Measurements from ENCODE around the gene IMP4. TPM values are rescaled to one million over a fixed set of nuclear protein-coding genes. Genes with fewer than 3 reads are reported as not detected.

Gene IMP4
- total RNA-seq, 4 donors from 2014 or later: 72.6 to 207 (median 93.3) TPM

DNA sequence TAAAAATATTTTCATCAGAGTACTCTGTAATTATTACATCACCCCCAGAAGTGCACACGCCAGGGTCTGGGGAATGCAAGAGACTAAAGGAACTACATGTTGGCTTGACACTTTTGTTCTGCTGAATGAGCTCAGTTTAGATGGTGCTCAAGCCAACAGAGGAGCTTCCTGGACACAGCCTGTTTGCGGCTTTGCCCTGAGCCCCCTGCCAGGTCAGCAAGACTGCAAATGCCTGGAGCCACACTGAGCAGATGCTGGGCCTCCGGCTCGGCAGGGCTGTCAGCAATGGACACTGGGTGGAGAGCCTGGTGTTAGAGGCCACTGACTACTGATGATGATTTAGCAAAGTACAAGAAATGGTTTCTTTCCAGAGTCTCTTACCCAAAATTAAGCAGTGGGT is 45.1 kb downstream of the IMP4 start:
- WGBS, 2 donors: 58 to 74% methylated on average over 4 of the region's 4 CpGs
- no peak for DNase-seq (ENCODE audit: low spot score in 2 of 2)
- H3K9me3 ChIP-seq: no peaks in the 10 kb centered on the region
- H3K36me3 ChIP-seq: no peaks in the 10 kb centered on the region
- H3K4me1 ChIP-seq: peaks cover 0 to 49% (median 31%) of the 10 kb centered on the region in 4 donors
- H3K27ac ChIP-seq: peak overlapping the region in 2 of 4 donors; percentile 50 to 75
- TF ChIP-seq EP300 (IDR thresholded peaks at IDR 0.05) (no peak), POLR2A (IDR thresholded peaks at IDR 0.05) (no peak)
- TF ChIP-seq, protein P1, sequence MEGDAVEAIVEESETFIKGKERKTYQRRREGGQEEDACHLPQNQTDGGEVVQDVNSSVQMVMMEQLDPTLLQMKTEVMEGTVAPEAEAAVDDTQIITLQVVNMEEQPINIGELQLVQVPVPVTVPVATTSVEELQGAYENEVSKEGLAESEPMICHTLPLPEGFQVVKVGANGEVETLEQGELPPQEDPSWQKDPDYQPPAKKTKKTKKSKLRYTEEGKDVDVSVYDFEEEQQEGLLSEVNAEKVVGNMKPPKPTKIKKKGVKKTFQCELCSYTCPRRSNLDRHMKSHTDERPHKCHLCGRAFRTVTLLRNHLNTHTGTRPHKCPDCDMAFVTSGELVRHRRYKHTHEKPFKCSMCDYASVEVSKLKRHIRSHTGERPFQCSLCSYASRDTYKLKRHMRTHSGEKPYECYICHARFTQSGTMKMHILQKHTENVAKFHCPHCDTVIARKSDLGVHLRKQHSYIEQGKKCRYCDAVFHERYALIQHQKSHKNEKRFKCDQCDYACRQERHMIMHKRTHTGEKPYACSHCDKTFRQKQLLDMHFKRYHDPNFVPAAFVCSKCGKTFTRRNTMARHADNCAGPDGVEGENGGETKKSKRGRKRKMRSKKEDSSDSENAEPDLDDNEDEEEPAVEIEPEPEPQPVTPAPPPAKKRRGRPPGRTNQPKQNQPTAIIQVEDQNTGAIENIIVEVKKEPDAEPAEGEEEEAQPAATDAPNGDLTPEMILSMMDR (IDR thresholded peaks at IDR 0.05): no peak
- H3K4me3 ChIP-seq: no peak overlapping the region
- H3K27me3 ChIP-seq: no peaks in the 10 kb centered on the region

DNA sequence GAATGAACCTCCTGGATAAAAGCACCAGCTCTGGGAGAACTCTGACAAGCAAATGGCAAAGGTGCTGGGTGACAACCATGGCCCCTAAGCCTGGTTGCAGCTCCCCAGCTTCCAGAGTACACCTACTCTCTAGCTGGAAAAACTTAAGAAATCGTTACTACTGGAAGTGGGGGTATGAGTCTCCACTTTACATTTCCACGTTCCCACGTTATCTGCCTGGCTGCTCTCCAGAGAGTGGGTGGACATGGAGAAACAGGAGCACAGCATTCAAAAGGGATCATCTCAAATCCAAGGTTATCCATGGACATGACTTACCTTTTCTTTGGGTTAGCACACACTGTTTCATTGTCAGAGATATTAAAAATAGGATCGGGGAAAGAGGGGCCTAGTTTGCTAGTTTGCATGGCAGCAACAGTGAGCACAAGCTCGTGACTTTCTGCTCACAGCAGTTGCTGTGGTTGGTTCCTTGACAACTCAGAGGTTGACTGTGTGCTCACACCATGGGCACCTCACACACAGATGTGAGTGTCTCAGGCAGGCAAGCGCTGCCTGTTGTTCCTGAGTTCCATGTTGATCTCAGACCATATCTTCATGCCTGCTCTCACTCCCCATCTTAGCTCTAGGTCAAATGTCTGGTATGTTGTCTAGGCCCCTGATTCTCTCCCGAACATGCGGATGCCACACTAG is 45.7 kb downstream of the IMP4 start:
- TF ChIP-seq EP300 (IDR thresholded peaks at IDR 0.05) (no peak), POLR2A (IDR thresholded peaks at IDR 0.05) (no peak)
- TF ChIP-seq, protein P1 (IDR thresholded peaks at IDR 0.05): no peak
- H3K4me3 ChIP-seq: no peak overlapping the region
- H3K4me1 ChIP-seq: peaks cover 0 to 49% (median 31%) of the 10 kb centered on the region in 4 donors
- DNase-seq (ENCODE audit: low spot score in 2 of 2): no peak
- 75 to 79% methylated on average over 8 of the region's 8 CpGs for WGBS, 2 donors
- no peaks in the 10 kb centered on the region for H3K27me3 ChIP-seq
- H3K9me3 ChIP-seq: no peaks in the 10 kb centered on the region
- no peaks in the 10 kb centered on the region for H3K36me3 ChIP-seq
- H3K27ac ChIP-seq: peak overlapping the region in 2 of 4 donors; percentile 50 to 75

DNA sequence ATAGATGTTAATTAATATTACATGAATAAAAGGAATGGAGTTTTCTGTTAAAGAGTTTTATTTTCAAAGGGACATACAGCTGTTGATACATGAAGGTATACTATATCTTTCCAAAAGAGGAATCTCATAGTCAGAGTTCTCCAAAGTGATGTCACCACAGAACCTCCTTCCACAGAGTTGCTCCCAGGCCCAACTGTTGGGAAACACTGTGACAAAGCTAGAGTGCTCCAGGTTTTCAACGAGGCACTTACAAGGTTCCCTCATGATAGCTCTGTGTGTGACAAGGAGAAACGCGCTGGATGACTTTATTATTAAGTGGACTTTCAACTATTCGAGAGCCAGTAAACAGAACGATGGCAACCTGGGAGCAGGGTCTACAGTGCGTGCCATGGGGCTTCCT is 46.7 kb downstream of the IMP4 start:
- TF ChIP-seq POLR2A (IDR thresholded peaks at IDR 0.05) (no peak), EP300 (IDR thresholded peaks at IDR 0.05) (no peak)
- TF ChIP-seq, protein P1 (IDR thresholded peaks at IDR 0.05): no peak
- no peaks in the 10 kb centered on the region for H3K9me3 ChIP-seq
- DNase-seq (ENCODE audit: low spot score in 2 of 2): no peak
- H3K4me1 ChIP-seq: peaks cover 0 to 49% (median 31%) of the 10 kb centered on the region in 4 donors
- H3K27ac ChIP-seq: no peak overlapping the region
- 92 to 99% methylated on average over 6 of the region's 6 CpGs for WGBS, 2 donors
- no peaks in the 10 kb centered on the region for H3K36me3 ChIP-seq
- H3K4me3 ChIP-seq: no peak overlapping the region
- H3K27me3 ChIP-seq: no peaks in the 10 kb centered on the region

DNA sequence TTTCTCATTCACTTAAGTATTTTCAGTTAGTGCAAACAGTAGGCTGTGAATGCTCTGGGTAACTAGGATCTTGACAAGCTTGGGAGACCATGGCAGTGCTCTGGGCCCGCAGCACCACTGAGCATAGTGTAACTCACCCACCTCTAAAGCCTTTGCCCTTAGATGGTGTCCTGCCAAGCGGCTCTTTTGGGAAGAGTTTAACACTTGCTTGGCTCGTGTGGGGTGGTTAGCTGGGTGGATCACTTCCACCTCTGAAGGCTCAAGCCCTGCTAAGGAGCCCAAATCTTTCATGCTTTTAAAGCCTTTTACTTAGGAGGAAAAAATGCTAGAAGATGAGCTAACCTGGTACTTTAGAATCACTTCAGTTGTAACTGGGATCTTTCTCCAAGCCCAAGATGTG is 47.1 kb downstream of the IMP4 start:
- Histone ChIP-seq H3K27me3 (no peaks in the 10 kb centered on the region), H3K4me3 (no peak overlapping the region), H3K9me3 (no peaks in the 10 kb centered on the region), H3K36me3 (no peaks in the 10 kb centered on the region), H3K27ac (peak overlapping the region in 1 of 4 donors; percentile 73), H3K4me1 (peaks cover 0 to 49% (median 31%) of the 10 kb centered on the region in 4 donors)
- 81 to 97% methylated on average over 3 of the region's 3 CpGs for WGBS, 2 donors
- no peak for DNase-seq (ENCODE audit: low spot score in 2 of 2)
- TF ChIP-seq, protein P1 (IDR thresholded peaks at IDR 0.05): no peak
- no peak for TF ChIP-seq POLR2A (IDR thresholded peaks at IDR 0.05)
- no peak for TF ChIP-seq EP300 (IDR thresholded peaks at IDR 0.05)

DNA sequence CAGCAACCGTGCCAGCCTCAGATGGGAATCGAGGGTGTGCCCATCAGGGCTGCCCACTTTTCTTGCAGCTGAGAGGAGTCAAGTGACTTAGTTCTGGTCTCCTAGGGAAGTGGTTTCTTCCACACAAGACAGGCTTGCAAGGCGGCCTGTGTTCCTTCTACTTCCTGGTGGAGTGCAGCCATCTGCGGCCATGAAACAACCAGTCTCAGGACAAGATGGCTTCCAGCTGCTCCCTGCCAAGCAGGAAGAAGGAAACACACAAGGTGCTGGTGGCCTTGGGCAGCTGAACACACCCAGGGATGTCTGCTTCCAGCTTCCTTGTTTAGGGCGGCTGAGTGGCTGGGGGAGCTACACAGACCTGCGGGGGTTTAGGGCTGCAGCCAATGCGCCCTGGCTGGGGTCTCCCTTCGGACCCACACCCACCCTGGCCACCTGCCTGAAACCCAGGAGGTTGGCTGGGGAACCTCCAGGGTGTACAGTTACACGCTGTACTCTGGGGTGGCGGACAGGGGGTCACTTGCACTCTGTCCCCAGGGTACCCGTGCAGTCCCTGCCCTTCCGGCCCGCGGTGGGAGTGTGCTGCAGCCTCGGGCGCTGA is 47.9 kb downstream of the IMP4 start:
- no peaks in the 10 kb centered on the region for H3K36me3 ChIP-seq
- DNase-seq (ENCODE audit: low spot score in 2 of 2): no peak
- peaks cover 0 to 44% (median 31%) of the 10 kb centered on the region in 4 donors for H3K4me1 ChIP-seq
- peak overlapping the region in 3 of 4 donors; percentile 73 to 88 (median 85) for H3K27ac ChIP-seq
- TF ChIP-seq, protein P1 (IDR thresholded peaks at IDR 0.05): no peak
- TF ChIP-seq POLR2A (IDR thresholded peaks at IDR 0.05) (no peak), EP300 (IDR thresholded peaks at IDR 0.05) (peak in 1 of 2 donors; percentile 28)
- 53 to 57% methylated on average over 14 to 16 of the region's 16 CpGs for WGBS, 2 donors
- H3K27me3 ChIP-seq: no peaks in the 10 kb centered on the region
- no peaks in the 10 kb centered on the region for H3K9me3 ChIP-seq
- H3K4me3 ChIP-seq: peak overlapping the region; percentile 58 to 78 (median 68)

Measured in tibial nerve (tissue), 4 donors.